ENCODE data around the gene GPRC5C. TPM values are rescaled to one million over a fixed set of nuclear protein-coding genes. Genes with fewer than 3 reads are reported as not detected.

The GPRC5C gene
- total RNA-seq, 4 donors from 2014 or later, result 11.5 to 29.0 (median 16.0) TPM

- ATAC-seq (ENCODE audit: low FRiP score) (no peak), DNase-seq (ENCODE audit: low spot score) (no peak)
- no peak for TF ChIP-seq CTCF (IDR thresholded peaks at IDR 0.05)
These were observed 10.4 kb downstream of the GPRC5C start for GRCh38 chr17:74442291-74442669.

GRCh38 chr17:74442670-74443515, 11.0 kb downstream of the GPRC5C start:
- ATAC-seq (ENCODE audit: low FRiP score) (peak; percentile 58), DNase-seq (ENCODE audit: low spot score) (no peak)
- TF ChIP-seq CTCF (IDR thresholded peaks at IDR 0.05), result no peak

GRCh38 chr17:74443516-74444296, 11.8 kb downstream of the GPRC5C start:
- DNase-seq (ENCODE audit: low spot score), result no peak
- ATAC-seq (ENCODE audit: low FRiP score), result no peak
- no peak for TF ChIP-seq CTCF (IDR thresholded peaks at IDR 0.05)

- ATAC-seq (ENCODE audit: low FRiP score) (no peak), DNase-seq (ENCODE audit: low spot score) (no peak)
- no peak for TF ChIP-seq CTCF (IDR thresholded peaks at IDR 0.05)
These were observed 12.5 kb downstream of the GPRC5C start for GRCh38 chr17:74444406-74444805.

- no peak for ATAC-seq (ENCODE audit: low FRiP score)
These were observed 13.3 kb downstream of the GPRC5C start for GRCh38 chr17:74445158-74445557.

More at GRCh38 chr17:74445158-74445557, 13.3 kb downstream of the GPRC5C start:
- DNase-seq (ENCODE audit: low spot score), result no peak
- TF ChIP-seq CTCF (IDR thresholded peaks at IDR 0.05), result no peak
